Measurements from ENCODE around the gene GRK5.

GRCh38 chr10:119473771-119474170, 266.4 kb downstream of the GRK5 start:
- no peak for TF ChIP-seq CTCF (IDR thresholded peaks at IDR 0.05)
- TF ChIP-seq POLR2AphosphoS5 (IDR thresholded peaks at IDR 0.05), result no peak
